HG03442 (cell line): ENCODE data around the gene GMPR.

Experiments
- ATAC-seq: cut with Tn5 transposase; IDR thresholded peaks from one replicate; pipeline ENCODE4 v1.9.1; 2021; ENCODE audit warnings: mild to moderate bottlenecking, moderate library complexity; ENCODE audit not compliant: unreplicated experiment

GMPR gene

GRCh38 chr6:16324606-16325225 is 86.3 kb downstream of the GMPR start:
- ATAC-seq = no peak

- no peak for ATAC-seq
Observed at GRCh38 chr6:16326531-16326930, 88.1 kb downstream of the GMPR start.

- no peak for ATAC-seq
Observed at GRCh38 chr6:16326971-16327776, 88.8 kb downstream of the GMPR start.

GRCh38 chr6:16327777-16328325 is 89.5 kb downstream of the GMPR start:
- no peak for ATAC-seq

GRCh38 chr6:16329233-16329632 is 90.8 kb downstream of the GMPR start:
- no peak for ATAC-seq

GRCh38 chr6:16331384-16332174 is 93.2 kb downstream of the GMPR start:
- ATAC-seq = peak; percentile 48

- ATAC-seq = peak; percentile 93
Observed at GRCh38 chr6:16332175-16332542, 93.8 kb downstream of the GMPR start.

- ATAC-seq = no peak
Observed at GRCh38 chr6:16333580-16333979, 95.2 kb downstream of the GMPR start.

GRCh38 chr6:16334671-16335070 is 96.3 kb downstream of the GMPR start:
- ATAC-seq = no peak

- no peak for ATAC-seq
Observed at GRCh38 chr6:16335176-16335575, 96.8 kb downstream of the GMPR start.

GRCh38 chr6:16336056-16336818 is 97.8 kb downstream of the GMPR start:
- no peak for ATAC-seq

- ATAC-seq = no peak
Observed at GRCh38 chr6:16336911-16337294, 98.5 kb downstream of the GMPR start.

GRCh38 chr6:16337295-16337975 is 99.0 kb downstream of the GMPR start:
- ATAC-seq = no peak

- no peak for ATAC-seq
Observed at GRCh38 chr6:16338577-16339264, 100.3 kb downstream of the GMPR start.

- ATAC-seq = no peak
Observed at GRCh38 chr6:16339265-16339587, 100.8 kb downstream of the GMPR start.

- no peak for ATAC-seq
Observed at GRCh38 chr6:16343593-16343992, 105.2 kb downstream of the GMPR start.

- ATAC-seq = no peak
Observed at GRCh38 chr6:16344756-16345155, 106.4 kb downstream of the GMPR start.
